Stomach smooth muscle (tissue), 2 donors: ENCODE results near the gene RPTOR.
"Not testable (repeated sequence)": the region's sequence is repeated elsewhere in the genome, so short reads cannot be mapped to it uniquely, and the experiment has no call there.

Experiments
- H3K27ac ChIP-seq: one replicate; pipeline ENCODE4 v1.7.0; 2013; ENCODE audit warnings: mild to moderate bottlenecking, low read length, inconsistent platforms
- H3K27me3 ChIP-seq, 2 donors: one replicate each; pipeline ENCODE4 v1.7.0; 2013; ENCODE audit warnings: low read length in 2 of 2; ENCODE audit not compliant: insufficient read depth in 2 of 2, control insufficient read depth in 1 of 2
- H3K36me3 ChIP-seq, 2 donors: one replicate each; pipeline ENCODE4 v1.7.0; 2013; ENCODE audit warnings: low read length in 2 of 2; ENCODE audit not compliant: control insufficient read depth in 2 of 2, insufficient read depth in 2 of 2
- H3K4me1 ChIP-seq: one replicate; pipeline ENCODE4 v1.7.0; 2013; ENCODE audit warnings: low read length; ENCODE audit not compliant: control insufficient read depth, insufficient read depth
- H3K4me3 ChIP-seq, 2 donors: one replicate each; pipeline ENCODE4 v1.7.0; 2013; ENCODE audit warnings: low read length in 2 of 2
- H3K9ac ChIP-seq, 2 donors: one replicate each; pipeline ENCODE4 v1.7.0; 2013; ENCODE audit warnings: low read length in 2 of 2, mild to moderate bottlenecking in 1 of 2
- H3K9me3 ChIP-seq, 2 donors: one replicate each; pipeline ENCODE4 v1.7.0; 2013; ENCODE audit warnings: low read length in 2 of 2; ENCODE audit not compliant: control insufficient read depth in 2 of 2
- donor health status: healthy.
- donor health status: Pancreatic carcinoma.

Gene RPTOR

GRCh38 chr17:80754846-80755245, 210.2 kb downstream of the RPTOR start:
- H3K4me1 ChIP-seq, result peaks cover 10% of the 10 kb centered on the region
- H3K4me3 ChIP-seq, result no peak overlapping the region
- no peak overlapping the region for H3K9ac ChIP-seq
- no peaks in the 10 kb centered on the region for H3K9me3 ChIP-seq
- H3K36me3 ChIP-seq, result peaks cover 10 to 14% of the 10 kb centered on the region in 2 donors
- no peaks in the 10 kb centered on the region for H3K27me3 ChIP-seq
- H3K27ac ChIP-seq, result no peak overlapping the region

GRCh38 chr17:80755650-80756405, 211.2 kb downstream of the RPTOR start:
- no peak overlapping the region for H3K4me3 ChIP-seq
- peaks cover 15% of the 10 kb centered on the region for H3K4me1 ChIP-seq
- no peak overlapping the region for H3K9ac ChIP-seq
- H3K27ac ChIP-seq, result no peak overlapping the region
- no peaks in the 10 kb centered on the region for H3K27me3 ChIP-seq
- no peaks in the 10 kb centered on the region for H3K9me3 ChIP-seq
- peaks cover 10 to 14% of the 10 kb centered on the region in 2 donors for H3K36me3 ChIP-seq

GRCh38 chr17:80758481-80759376, 214.1 kb downstream of the RPTOR start:
- H3K9ac ChIP-seq, result no peak overlapping the region
- H3K27ac ChIP-seq, result peak overlapping the region; percentile 6
- peaks cover 10 to 13% of the 10 kb centered on the region in 2 donors for H3K36me3 ChIP-seq
- H3K4me1 ChIP-seq, result peaks cover 5% of the 10 kb centered on the region
- no peaks in the 10 kb centered on the region for H3K9me3 ChIP-seq
- H3K27me3 ChIP-seq, result no peaks in the 10 kb centered on the region
- H3K4me3 ChIP-seq, result no peak overlapping the region

GRCh38 chr17:80759377-80759673, 214.7 kb downstream of the RPTOR start:
- H3K27ac ChIP-seq, result no peak overlapping the region
- peaks cover 5% of the 10 kb centered on the region for H3K4me1 ChIP-seq
- no peaks in the 10 kb centered on the region for H3K9me3 ChIP-seq
- no peak overlapping the region for H3K4me3 ChIP-seq
- H3K9ac ChIP-seq, result no peak overlapping the region
- peaks cover 6 to 8% of the 10 kb centered on the region in 2 donors for H3K36me3 ChIP-seq
- no peaks in the 10 kb centered on the region for H3K27me3 ChIP-seq

GRCh38 chr17:80760511-80760911, 215.9 kb downstream of the RPTOR start:
- H3K27me3 ChIP-seq, result no peaks in the 10 kb centered on the region
- no peak overlapping the region for H3K4me3 ChIP-seq
- no peak overlapping the region for H3K9ac ChIP-seq
- H3K9me3 ChIP-seq, result no peaks in the 10 kb centered on the region
- H3K27ac ChIP-seq, result no peak overlapping the region
- H3K4me1 ChIP-seq, result peaks cover 5% of the 10 kb centered on the region
- H3K36me3 ChIP-seq, result peaks cover 0 to 3% of the 10 kb centered on the region in 2 donors

GRCh38 chr17:80761110-80761871, 216.7 kb downstream of the RPTOR start:
- Histone ChIP-seq H3K27ac (no peak overlapping the region), H3K27me3 (no peaks in the 10 kb centered on the region), H3K4me1 (peaks cover 5% of the 10 kb centered on the region), H3K4me3 (no peak overlapping the region), H3K9ac (no peak overlapping the region), H3K9me3 (no peaks in the 10 kb centered on the region), H3K36me3 (peaks cover 0 to 3% of the 10 kb centered on the region in 2 donors)

- Histone ChIP-seq H3K36me3 (peaks cover 0 to 3% of the 10 kb centered on the region in 2 donors), H3K9ac (no peak overlapping the region), H3K27me3 (no peaks in the 10 kb centered on the region), H3K27ac (no peak overlapping the region), H3K4me1 (peaks cover 5% of the 10 kb centered on the region), H3K4me3 (no peak overlapping the region), H3K9me3 (no peaks in the 10 kb centered on the region)
These were observed 217.4 kb downstream of the RPTOR start for GRCh38 chr17:80762076-80762475.

- Histone ChIP-seq H3K27me3 (no peaks in the 10 kb centered on the region), H3K9ac (no peak overlapping the region), H3K27ac (no peak overlapping the region), H3K4me3 (no peak overlapping the region), H3K36me3 (no peaks in the 10 kb centered on the region), H3K4me1 (peaks cover 5% of the 10 kb centered on the region), H3K9me3 (no peaks in the 10 kb centered on the region)
These were observed 218.7 kb downstream of the RPTOR start for GRCh38 chr17:80763293-80763867.

GRCh38 chr17:80764627-80765145, 220.0 kb downstream of the RPTOR start:
- H3K27me3 ChIP-seq, H3K36me3 ChIP-seq, H3K9ac ChIP-seq, H3K4me1 ChIP-seq, H3K9me3 ChIP-seq, H3K27ac ChIP-seq, H3K4me3 ChIP-seq: not testable (repeated sequence)

GRCh38 chr17:80765241-80765961, 220.8 kb downstream of the RPTOR start:
- no peak overlapping the region for H3K4me3 ChIP-seq

More at GRCh38 chr17:80765241-80765961, 220.8 kb downstream of the RPTOR start:
- H3K9ac ChIP-seq, result no peak overlapping the region
- no peaks in the 10 kb centered on the region for H3K27me3 ChIP-seq
- H3K27ac ChIP-seq, result no peak overlapping the region
- H3K36me3 ChIP-seq, result no peaks in the 10 kb centered on the region
- H3K4me1 ChIP-seq, result peaks cover 4% of the 10 kb centered on the region
- no peaks in the 10 kb centered on the region for H3K9me3 ChIP-seq
